B cell (primary cell): ENCODE measurements around the gene TESPA1. TPM values are rescaled to one million over a fixed set of nuclear protein-coding genes. Genes with fewer than 3 reads are reported as not detected.

Experiments used
- ATAC-seq: fragments of 200-7000 bp; cut with Tn5 transposase; one replicate; pipeline ENCODE4 v1.10.0; 2021; ENCODE audit warnings: low read depth, mild to moderate bottlenecking, moderate number of reproducible peaks, moderate library complexity
- CTCF ChIA-PET: fragments of 350-600 bp; sonication (Branson Sonifier 250); formaldehyde crosslinking; loops from one replicate; lab custom pipeline; 2021; ENCODE audit warnings: antibody characterized with exemption, inconsistent platforms; lab: Charles Lee
- POLR2A ChIA-PET: fragments of 350-600 bp; sonication (Branson Sonifier 250); formaldehyde crosslinking; loops from one replicate; lab custom pipeline; 2021; ENCODE audit warnings: antibody characterized with exemption; lab: Charles Lee
- DNase-seq: peaks from one replicate; pipeline ENCODE4 v3.0.0; 2013
- H2AFZ ChIP-seq: 2 replicates; pipeline ENCODE4 v1.6.1; 2012; ENCODE audit warnings: mild to moderate bottlenecking, low read depth, low read length; ENCODE audit not compliant: insufficient read depth, poor library complexity, severe bottlenecking
- H3K27ac ChIP-seq, 2 donors: 1 replicate in 1 of 2; 2 replicates in 1 of 2; pipeline ENCODE4 v1.5.1; 2012 to 2013; ENCODE audit warnings: low read length in 2 of 2, mild to moderate bottlenecking in 2 of 2, moderate library complexity in 1 of 2
- H3K27me3 ChIP-seq, 4 experiments: fragments of 200-600 bp in 1 of 4; sonication (generic) in 1 of 4; replicated peaks in 1 of 4; 1 replicate in 2 of 4; 2 replicates in 2 of 4; pipeline versions ENCODE4 v1.6.1 to v1.7.0; 2013 to 2016; ENCODE audit warnings: low read length in 3 of 4, mild to moderate bottlenecking in 2 of 4, mixed read lengths in 1 of 4, moderate library complexity in 1 of 4; ENCODE audit not compliant: insufficient read depth in 4 of 4, control insufficient read depth in 3 of 4; ENCODE audit errors: control extremely low read depth in 1 of 4
- H3K36me3 ChIP-seq, 2 experiments: replicated peaks in 1 of 2; 1 replicate in 1 of 2; 2 replicates in 1 of 2; pipeline versions ENCODE4 v1.6.1 to v1.7.1; 2013; ENCODE audit warnings: low read length in 1 of 2; ENCODE audit not compliant: insufficient read depth in 2 of 2, control insufficient read depth in 1 of 2; ENCODE audit errors: control extremely low read depth in 1 of 2, extremely low read depth in 1 of 2
- H3K4me1 ChIP-seq, 2 donors: fragments of 200-600 bp in 1 of 2; sonication (generic) in 1 of 2; 1 replicate in 1 of 2; 2 replicates in 1 of 2; pipeline versions ENCODE4 v1.5.1 to v1.6.1; 2013 to 2017; ENCODE audit warnings: low read length in 2 of 2; ENCODE audit not compliant: control insufficient read depth in 2 of 2, insufficient read depth in 2 of 2
- H3K4me2 ChIP-seq: replicated peaks from 2 replicates; pipeline ENCODE3; 2012; ENCODE audit warnings: mild to moderate bottlenecking, low read depth, low read length; ENCODE audit not compliant: poor library complexity, severe bottlenecking
- H3K4me3 ChIP-seq, 5 experiments: fragments of 200-600 bp in 1 of 5; sonication (generic) in 1 of 5; 1 replicate in 3 of 5; 2 replicates in 2 of 5; pipeline versions ENCODE4 v1.5.1 to v1.7.0; 2011 to 2016; ENCODE audit warnings: low read length in 4 of 5, mild to moderate bottlenecking in 4 of 5, low read depth in 2 of 5, control low read depth in 1 of 5, moderate library complexity in 1 of 5; ENCODE audit not compliant: insufficient read depth in 1 of 5; ENCODE audit errors: control extremely low read depth in 1 of 5, extremely low read depth in 1 of 5
- H3K79me2 ChIP-seq: fragments of 200-600 bp; sonication (generic); one replicate; pipeline ENCODE4 v1.6.0; 2016; ENCODE audit warnings: low read length; ENCODE audit not compliant: control insufficient read depth, insufficient read depth
- H3K9ac ChIP-seq: fragments of 200-600 bp; sonication (generic); 2 replicates; pipeline ENCODE4 v1.6.1; 2017; ENCODE audit warnings: mild to moderate bottlenecking, low read length, moderate library complexity
- H3K9me3 ChIP-seq, 3 donors: one replicate each; pipeline versions ENCODE4 v1.6.1 to v1.7.1; 2013; ENCODE audit warnings: low read length in 2 of 3; ENCODE audit not compliant: control insufficient read depth in 2 of 3, insufficient read depth in 1 of 3; ENCODE audit errors: control extremely low read depth in 1 of 3
- H4K20me1 ChIP-seq: 2 replicates; pipeline ENCODE4 v1.6.0; 2012; ENCODE audit warnings: mild to moderate bottlenecking, low read length; ENCODE audit not compliant: insufficient read depth, control insufficient read depth, poor library complexity, severe bottlenecking
- H3K27ac Mint-ChIP-seq: one replicate; pipeline ENCODE4 v1.8.0; 2021; ENCODE audit warnings: mixed read lengths
- H3K27me3 Mint-ChIP-seq: one replicate; pipeline ENCODE4 v1.8.0; 2021; ENCODE audit warnings: mixed read lengths
- H3K4me1 Mint-ChIP-seq: one replicate; pipeline ENCODE4 v1.8.0; 2021; ENCODE audit warnings: mixed read lengths
- H3K4me3 Mint-ChIP-seq: one replicate; pipeline ENCODE4 v1.8.0; 2021; ENCODE audit warnings: mixed read lengths
- H3K9me3 Mint-ChIP-seq: one replicate; pipeline ENCODE4 v1.8.0; 2022; ENCODE audit warnings: mixed read lengths; ENCODE audit not compliant: insufficient read depth
- CTCF ChIP-seq: fragments of 200-600 bp; IDR thresholded peaks from one replicate; pipeline ENCODE4 v1.8.0; 2022; ENCODE audit warnings: antibody characterized with exemption, mild to moderate bottlenecking
- EZH2 ChIP-seq: IDR thresholded peaks from 2 replicates; pipeline ENCODE4 v1.6.1; 2012; ENCODE audit warnings: borderline replicate concordance, low read depth, mild to moderate bottlenecking, moderate library complexity, low read length; ENCODE audit not compliant: insufficient read depth, poor library complexity, severe bottlenecking
- WGBS: methylation state at CpG from one replicate; pipeline ENCODE4 v1.1.5; 2013; ENCODE audit warnings: missing lambda C conversion rate; ENCODE audit not compliant: insufficient coverage; 5-methylcytosine and 5-hydroxymethylcytosine counted together
- intact Hi-C: fragments of 100-400 bp; cut with micrococcal nuclease; formaldehyde crosslinking; loops from one replicate; pipeline ENCODE4 v1.10.0; 2022
- polyA plus RNA-seq: library from polyadenylated mRNA; depleted of rRNA; stranded (reverse); fragments of >200 nt; gene quantifications from 2 replicates; pipeline ENCODE4 v1.2.3, GENCODE V29; 2012
- total RNA-seq, 2 donors: library from RNA; stranded (reverse); fragments of 120-200 nt in 1 of 2; gene quantifications; 1 replicate in 1 of 2; 2 replicates in 1 of 2; pipeline versions ENCODE4 v1.2.3 to v1.2.4, GENCODE V29; 2013 to 2022

The TESPA1 gene
- total and polyA plus RNA-seq, 2 donors (not counting 1 experiment from before 2014, with no cell fraction given) = 9.5 to 19.0 TPM

DNA sequence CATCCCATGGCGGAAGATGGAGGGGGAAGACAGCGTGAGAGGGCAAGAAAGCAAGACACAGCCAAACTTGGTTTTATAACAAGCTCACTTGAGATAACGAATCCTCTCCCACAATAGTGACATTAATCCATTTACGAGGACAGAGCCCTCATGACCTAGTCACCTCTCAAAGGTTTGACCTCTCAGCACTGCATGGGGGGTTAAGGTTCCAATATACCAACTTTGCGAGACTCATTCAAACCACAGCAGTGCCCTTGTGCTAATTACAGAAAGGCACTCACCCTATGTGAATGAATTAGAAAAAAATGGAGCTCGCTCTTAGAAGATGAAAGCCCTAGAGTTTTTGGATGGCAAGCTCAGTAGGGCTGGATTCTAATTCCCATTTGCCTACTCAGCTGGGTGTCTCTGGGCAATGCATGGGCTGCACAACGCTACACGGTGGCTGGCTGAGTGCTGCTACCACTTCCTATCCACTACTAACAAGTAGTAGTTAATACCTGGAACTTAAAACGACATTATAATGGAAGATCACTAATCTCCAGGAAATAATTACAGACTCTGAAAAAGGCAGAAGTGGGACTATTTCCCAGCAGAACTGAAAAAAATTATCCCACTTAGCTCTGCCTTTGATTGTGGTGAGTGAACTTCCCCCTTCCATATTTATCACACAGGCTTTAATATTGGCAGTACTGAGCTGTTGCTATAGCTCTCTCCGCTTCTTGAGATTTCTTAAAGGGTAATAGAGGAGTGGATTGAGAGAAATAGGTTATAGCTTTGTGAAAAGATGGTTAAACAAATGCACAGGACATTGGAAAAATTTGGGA, 27.5 kb downstream of the TESPA1 start:
- Histone ChIP-seq H3K36me3 (peaks cover 16 to 38% of the 10 kb centered on the region in 2 experiments), H3K4me1 (peaks cover 6 to 11% of the 10 kb centered on the region in 2 donors), H3K27ac (no peak overlapping the region), H4K20me1 (no peaks in the 10 kb centered on the region), H3K79me2 (no peaks in the 10 kb centered on the region), H3K9ac (no peak overlapping the region), H3K4me3 (no peak overlapping the region), H3K4me2 (no peak overlapping the region), H3K27me3 (no peaks in the 10 kb centered on the region), H2AFZ (no peak overlapping the region), H3K9me3 (no peaks in the 10 kb centered on the region)
- CTCF ChIA-PET = interaction anchor here (0.6 to 5.7 kb wide), 14 partner anchors 8 to 361 kb away, joined by 3 to 57 read pairs (median 5); no protein-coding TSS in a partner anchor
- H3K27me3 Mint-ChIP-seq = no peaks in the 10 kb centered on the region
- TF ChIP-seq EZH2 (no peak), CTCF (no peak)
- POLR2A ChIA-PET = no interaction called here
- WGBS = 81% methylated on average over 7 of the region's 10 CpGs
- H3K4me3 Mint-ChIP-seq = no peak overlapping the region
- no peaks in the 10 kb centered on the region for H3K9me3 Mint-ChIP-seq
- DNase-seq (no peak), ATAC-seq (no peak)
- intact Hi-C loops = loop anchor here (1.0 kb wide), 1 partner anchor 234 kb away; no protein-coding TSS in a partner anchor
- H3K4me1 Mint-ChIP-seq = peaks cover 16% of the 10 kb centered on the region
- H3K27ac Mint-ChIP-seq = no peak overlapping the region

DNA sequence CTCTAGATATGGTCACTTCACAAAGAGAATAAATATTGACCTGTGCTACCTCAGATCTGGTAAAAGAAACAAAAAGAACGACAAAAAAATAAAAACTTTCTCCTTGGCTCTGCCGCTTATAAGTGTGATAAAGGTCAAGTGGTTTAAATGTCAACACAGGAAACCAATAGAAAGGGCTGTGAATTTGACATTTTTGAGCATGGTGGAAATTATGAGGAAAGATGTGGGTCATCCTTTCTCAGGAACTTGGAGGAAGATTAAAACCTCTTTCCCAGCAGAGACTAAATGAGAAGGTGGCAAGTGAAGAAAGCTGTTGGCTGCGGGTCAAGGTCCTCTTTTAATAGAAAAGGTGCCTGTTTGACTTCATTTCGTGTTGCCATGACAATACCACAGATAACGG, 28.2 kb downstream of the TESPA1 start:
- ChIA-PET POLR2A (no interaction called here), CTCF (interaction anchor here (1.0 to 5.7 kb wide), 9 partner anchors 9 to 231 kb away, joined by 3 to 57 read pairs (median 5); no protein-coding TSS in a partner anchor)
- Histone ChIP-seq H3K4me2 (no peak overlapping the region), H2AFZ (no peak overlapping the region), H4K20me1 (no peaks in the 10 kb centered on the region), H3K36me3 (peaks cover 18 to 31% of the 10 kb centered on the region in 2 experiments), H3K9me3 (peaks cover 0 to 3% (median 0%) of the 10 kb centered on the region in 3 donors), H3K4me3 (no peak overlapping the region), H3K4me1 (peaks cover 6 to 11% of the 10 kb centered on the region in 2 donors), H3K27me3 (no peaks in the 10 kb centered on the region), H3K9ac (no peak overlapping the region), H3K27ac (no peak overlapping the region), H3K79me2 (no peaks in the 10 kb centered on the region)
- Mint-ChIP-seq H3K27ac (no peak overlapping the region), H3K4me1 (peaks cover 16% of the 10 kb centered on the region), H3K4me3 (no peak overlapping the region), H3K9me3 (no peaks in the 10 kb centered on the region), H3K27me3 (no peaks in the 10 kb centered on the region)
- TF ChIP-seq EZH2 (no peak), CTCF (no peak)
- WGBS = 92% methylated on average over 2 of the region's 5 CpGs
- ATAC-seq (no peak), DNase-seq (no peak)
- intact Hi-C loops = no loop called here
